Stimulated activated CD4-positive, alpha-beta T cell treated with anti-CD3 and anti-CD28 coated beads, TNF-alpha, amount 100 ng/mL, for 24 hours (primary cell): Measurements from ENCODE around the gene IGF1R.

Source experiments
- DNase-seq, 3 experiments: peaks; one replicate each; pipeline ENCODE4 v3.0.0-alpha.2; 2020; ENCODE audit warnings: low read depth in 3 of 3

IGF1R gene

GRCh38 chr15:98943051-98943508 lies 294.7 kb downstream of the IGF1R start:
- no peak for DNase-seq

DNA sequence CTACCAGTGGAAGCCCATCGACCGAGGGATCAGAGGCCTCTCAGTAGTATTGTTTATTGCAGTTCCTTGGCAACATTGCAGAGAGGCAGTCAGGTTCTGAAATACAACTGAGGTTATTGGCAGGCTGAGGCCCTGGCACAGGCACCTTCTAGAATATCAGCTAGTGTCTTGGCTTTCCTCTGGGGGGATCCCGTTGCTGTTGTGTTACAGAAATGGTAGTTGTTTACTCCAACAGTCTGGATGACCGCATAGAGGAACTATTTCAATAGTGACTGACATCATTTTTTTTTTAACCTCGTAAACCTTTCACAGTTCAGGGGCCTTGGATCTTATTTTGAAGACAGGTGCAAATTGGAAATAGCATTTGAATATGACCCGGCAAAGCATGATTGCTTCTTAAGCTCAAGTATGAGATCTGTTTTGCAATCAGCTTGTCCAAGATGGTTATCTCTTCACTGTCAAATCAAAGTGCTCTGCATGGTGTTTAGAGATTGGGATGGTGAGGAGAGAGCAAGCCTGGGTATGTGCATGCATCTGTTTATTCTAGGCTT lies 295.3 kb downstream of the IGF1R start:
- no peak for DNase-seq

DNA sequence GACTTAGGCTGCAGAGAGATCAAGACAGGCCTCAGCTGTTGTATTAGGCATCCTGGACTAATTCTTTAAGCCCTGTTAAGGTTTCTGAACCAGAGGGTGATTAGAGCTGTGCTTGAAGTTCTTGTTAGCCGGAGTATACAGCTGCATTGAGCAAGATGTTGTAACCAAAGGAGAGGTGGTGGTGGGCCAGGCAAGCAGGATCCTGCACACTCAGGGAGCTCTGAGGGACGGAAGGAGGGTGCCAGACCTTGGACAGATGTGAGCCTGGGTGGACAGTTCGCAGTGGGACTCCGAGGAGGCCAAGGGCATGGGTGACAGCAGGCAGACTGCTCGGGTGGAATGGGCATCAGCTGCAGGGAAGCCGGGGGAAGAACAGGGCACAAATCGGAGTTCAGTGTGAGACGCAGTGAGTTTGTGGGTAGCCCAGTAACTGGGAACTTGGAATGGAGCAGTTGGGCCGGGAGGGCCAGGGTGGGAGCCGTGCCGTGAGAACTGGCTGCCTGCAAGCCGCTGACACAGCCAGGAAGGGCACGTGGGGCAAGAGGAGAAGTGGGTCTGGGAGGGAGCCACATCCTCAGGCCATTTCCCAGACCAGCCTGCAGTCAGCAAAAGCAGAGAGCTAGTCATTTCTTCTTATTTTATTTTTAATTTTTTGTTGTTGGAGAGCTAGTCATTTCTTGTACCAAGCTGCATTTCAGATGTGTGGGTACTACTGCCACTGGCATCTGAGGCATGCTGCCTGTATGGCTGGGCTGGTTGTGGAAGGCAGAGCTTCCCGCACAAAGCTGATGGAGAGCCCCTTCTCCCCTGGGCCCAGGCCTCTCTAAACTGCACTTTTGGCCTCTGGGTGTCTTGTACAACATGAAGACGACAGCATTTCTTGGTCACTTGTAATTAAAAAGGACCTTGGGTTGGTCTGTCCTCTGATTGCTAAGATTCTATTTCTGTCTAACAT lies 298.2 kb downstream of the IGF1R start:
- no peak for DNase-seq

DNA sequence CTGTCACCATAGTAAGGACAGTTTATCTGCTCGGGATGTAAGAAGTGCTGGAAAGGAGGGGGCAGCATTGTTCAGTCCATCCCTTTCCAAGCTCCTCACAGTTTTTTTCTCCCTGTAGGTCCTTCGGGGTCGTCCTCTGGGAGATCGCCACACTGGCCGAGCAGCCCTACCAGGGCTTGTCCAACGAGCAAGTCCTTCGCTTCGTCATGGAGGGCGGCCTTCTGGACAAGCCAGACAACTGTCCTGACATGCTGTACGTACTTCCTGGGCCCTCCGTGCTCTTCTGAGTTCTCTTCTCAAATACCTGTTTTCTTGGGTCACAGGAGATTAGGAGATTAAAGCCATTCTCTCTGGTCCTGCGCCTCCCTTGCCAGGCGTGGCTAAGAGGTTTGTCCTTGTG lies 300.1 kb downstream of the IGF1R start:
- DNase-seq: no peak

DNA sequence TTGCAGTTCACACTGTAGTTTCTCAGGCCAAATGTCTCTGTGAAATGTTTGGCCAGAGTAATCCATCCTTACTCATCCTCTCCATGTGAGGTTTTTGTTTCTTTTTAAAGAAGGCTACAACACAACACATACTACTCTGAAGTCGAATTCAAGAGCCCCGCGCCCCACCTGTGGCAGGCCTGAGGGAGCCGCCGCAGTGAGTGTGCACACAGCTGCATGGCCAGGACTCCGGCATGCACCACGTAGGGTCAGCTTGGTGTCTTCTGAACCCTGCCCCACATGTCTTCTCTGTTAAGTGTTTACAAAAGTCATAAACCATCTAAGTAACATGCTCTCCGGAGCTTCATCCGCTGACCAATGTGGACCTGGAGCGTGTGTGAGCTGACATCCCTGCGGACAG lies 300.6 kb downstream of the IGF1R start:
- no peak for DNase-seq

- DNase-seq: no peak
These were observed 301.3 kb downstream of the IGF1R start for GRCh38 chr15:98949624-98950023.

DNA sequence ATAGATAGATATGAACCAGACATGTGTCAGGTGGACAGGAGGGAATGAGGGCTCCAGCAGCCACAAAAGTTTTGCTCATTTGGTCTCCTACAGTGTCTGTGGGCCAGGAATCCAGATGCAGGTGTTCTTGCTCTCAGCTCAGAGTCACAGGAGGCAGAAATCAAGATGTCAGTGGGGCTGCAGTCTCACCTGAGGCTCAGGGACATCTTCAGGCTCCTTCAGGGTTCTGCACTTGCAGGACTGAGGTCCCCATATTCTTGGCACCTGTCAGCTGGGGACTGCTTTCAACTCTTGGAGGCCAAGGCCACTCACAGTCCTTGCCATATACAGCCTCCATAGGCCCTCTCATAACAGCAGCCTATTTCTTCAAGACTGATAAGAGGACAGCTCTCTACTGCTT lies 301.9 kb downstream of the IGF1R start:
- DNase-seq: no peak

DNA sequence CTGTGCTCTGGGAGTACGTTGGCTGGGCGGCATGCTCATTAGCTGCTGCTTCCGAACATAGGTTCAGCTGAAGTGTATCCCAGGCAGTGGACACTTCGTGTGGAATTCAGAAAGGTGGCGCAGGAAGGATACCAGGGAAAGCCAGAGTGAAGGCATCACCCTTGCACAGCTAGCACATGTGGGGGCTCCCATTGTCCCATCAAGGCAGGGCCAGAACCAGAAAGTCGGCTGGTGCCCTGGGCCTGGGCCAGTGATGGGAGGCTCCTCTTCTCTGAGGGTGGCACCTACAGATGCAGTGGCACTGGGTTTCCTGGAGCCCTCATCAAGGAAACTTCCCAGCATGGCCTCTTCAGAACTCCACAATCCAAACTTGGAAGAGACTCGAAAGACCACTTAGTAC lies 302.7 kb downstream of the IGF1R start:
- DNase-seq: no peak

DNA sequence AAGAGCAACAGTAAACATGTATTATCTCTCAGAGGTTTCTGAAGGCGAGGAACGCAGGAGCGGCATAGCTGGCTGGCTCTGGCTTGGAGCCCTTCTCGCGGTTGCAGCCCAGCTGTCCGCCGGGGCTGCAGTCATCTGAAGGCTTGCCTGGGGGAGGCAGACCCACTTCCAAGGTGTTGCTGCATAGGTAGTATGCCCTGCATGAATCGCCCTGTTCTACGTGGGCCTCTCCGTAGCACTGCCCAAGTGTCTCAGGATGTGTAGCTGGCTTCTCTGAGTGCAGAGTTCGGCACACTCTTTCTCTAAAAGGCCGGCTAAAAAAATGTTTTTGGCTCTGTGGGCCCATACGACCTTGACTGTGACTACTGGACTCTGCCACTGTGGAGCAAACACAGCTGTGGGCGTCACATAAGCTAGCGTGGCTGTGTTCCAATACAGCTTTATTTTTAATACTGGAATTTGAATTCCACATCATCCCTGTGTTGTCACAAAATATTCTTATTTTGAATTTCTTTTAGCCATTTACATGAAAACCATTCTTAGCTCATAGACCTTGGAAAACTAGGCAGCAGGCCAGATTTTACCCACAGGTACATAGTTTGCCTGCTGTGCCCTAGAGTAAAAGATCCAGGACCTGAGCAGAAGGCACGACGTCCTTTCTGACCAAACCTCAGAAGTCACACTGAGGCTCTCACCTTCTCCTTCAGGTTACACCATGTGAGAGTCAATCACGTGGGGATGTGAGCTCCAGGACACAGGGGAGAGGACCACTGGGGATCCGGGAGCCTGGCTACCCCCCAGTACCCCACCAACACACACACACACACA lies 303.4 kb downstream of the IGF1R start:
- no peak for DNase-seq

DNA sequence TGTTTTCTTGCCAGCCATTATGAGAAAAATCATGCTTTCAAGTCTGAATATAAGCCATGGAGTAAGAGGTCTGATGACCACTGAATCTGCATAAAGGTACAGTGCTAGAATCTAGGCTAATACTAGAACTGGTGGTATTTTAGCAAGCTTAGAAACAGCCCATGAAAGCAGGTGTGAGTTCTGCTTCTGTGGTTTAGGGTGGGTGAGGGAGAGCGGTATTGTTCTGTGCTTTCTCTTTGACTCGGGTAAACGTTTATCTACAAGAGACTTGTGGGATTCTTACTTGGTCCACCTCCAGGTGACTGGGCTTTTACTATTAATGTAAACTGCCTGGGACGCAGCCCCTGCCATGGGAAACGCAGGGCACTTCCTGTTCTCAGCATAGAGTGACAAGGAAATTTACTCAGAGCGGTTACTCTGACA lies 304.1 kb downstream of the IGF1R start:
- DNase-seq: no peak

GRCh38 chr15:98953000-98953787 lies 304.9 kb downstream of the IGF1R start:
- DNase-seq: peak in 1 of 3 experiments; percentile 3

DNA sequence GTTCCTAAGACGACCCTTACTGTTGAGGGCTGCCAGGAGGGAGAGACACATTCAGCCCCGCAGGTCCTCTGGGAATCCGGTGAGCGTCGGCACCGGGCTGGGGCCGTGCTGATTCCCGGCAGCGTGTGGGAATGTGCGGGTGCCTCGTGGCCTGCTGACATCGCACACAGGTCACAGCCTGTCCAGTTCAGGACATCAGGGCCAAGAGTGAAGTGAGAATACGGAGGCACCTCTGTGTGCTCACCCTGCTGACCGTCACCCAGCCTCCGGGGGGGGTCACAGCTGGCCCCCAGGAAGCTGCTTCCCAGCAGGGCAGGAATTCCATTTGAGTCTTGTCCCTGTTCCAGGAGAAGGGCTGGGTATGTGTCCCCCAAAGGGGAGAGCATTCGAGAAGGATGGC lies 305.6 kb downstream of the IGF1R start:
- DNase-seq: no peak

DNA sequence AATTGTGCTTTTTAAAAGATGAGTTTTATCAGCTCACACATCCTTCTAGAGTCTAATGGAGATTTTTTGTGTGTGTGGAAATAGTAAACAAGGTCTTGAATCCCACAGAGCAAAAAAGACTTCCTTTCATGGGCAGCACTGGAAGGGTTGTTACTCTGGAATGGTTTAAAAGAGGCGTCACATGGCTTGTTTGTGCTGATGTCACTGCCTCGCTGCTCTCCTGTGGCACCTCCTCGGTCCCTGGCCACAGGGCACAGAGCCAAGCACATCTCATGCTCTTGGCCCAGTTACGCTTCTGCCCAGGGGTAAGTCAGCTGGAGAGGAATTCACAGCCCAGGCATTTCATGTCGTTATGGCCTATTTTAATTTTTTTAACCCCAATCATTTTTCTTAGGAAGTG lies 306.1 kb downstream of the IGF1R start:
- no peak for DNase-seq

DNA sequence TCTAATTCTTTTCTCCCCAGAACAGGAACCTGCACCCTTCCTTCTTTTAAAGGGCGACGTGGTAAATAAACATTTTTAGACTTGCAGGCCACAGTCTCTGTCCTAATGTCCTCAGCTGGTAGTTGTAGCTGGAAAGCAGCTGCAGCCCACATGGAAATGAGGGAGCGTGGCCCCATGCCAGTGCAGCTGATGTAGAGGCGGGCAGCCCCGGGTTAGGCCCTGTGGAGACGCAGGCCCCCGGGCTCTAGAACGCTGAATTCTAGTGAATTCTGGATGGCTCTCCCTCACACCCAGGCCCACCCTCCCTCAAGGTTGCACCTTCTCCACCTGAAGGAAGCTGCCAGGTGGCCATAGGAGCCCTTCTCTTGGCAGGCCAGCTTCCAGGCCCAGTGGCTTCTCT lies 307.0 kb downstream of the IGF1R start:
- no peak for DNase-seq

- DNase-seq: no peak
These were observed 307.8 kb downstream of the IGF1R start for GRCh38 chr15:98955961-98956723.

DNA sequence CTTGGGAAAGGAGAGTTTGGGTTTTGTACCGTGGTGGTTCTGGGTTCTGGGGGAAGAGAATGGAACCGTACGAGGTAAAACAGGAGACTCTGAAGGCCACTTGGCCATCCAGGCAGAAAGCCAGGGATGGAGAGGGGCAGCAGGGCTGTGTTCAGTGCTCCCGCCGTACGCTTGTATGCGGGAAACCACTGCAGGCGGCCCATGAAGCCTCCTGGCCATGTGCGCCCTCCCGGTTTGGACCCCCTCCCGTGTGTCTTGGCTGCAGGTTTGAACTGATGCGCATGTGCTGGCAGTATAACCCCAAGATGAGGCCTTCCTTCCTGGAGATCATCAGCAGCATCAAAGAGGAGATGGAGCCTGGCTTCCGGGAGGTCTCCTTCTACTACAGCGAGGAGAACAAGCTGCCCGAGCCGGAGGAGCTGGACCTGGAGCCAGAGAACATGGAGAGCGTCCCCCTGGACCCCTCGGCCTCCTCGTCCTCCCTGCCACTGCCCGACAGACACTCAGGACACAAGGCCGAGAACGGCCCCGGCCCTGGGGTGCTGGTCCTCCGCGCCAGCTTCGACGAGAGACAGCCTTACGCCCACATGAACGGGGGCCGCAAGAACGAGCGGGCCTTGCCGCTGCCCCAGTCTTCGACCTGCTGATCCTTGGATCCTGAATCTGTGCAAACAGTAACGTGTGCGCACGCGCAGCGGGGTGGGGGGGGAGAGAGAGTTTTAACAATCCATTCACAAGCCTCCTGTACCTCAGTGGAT lies 308.6 kb downstream of the IGF1R start:
- DNase-seq: no peak

- DNase-seq: no peak
These were observed 309.3 kb downstream of the IGF1R start for GRCh38 chr15:98957655-98958054.

- no peak for DNase-seq
These were observed 309.7 kb downstream of the IGF1R start for GRCh38 chr15:98958076-98958475.

- DNase-seq: no peak
These were observed 310.7 kb downstream of the IGF1R start for GRCh38 chr15:98958918-98959639.
